Upper lobe of right lung (tissue), 1 donor: ENCODE results near the gene TEAD3. TPM values are rescaled to one million over a fixed set of nuclear protein-coding genes. Genes with fewer than 3 reads are reported as not detected.

Source experiments
- ATAC-seq: fragments of 200-7000 bp; cut with Tn5 transposase; one replicate; pipeline ENCODE4 v1.9.1; 2020; ENCODE audit warnings: mild to moderate bottlenecking, moderate library complexity
- DNase-seq: peaks from one replicate; pipeline ENCODE4 v3.0.0-alpha.2; 2020
- H3K27ac ChIP-seq: fragments of 200-600 bp; one replicate; pipeline ENCODE4 v1.8.0; 2022
- H3K27me3 ChIP-seq: fragments of 200-600 bp; one replicate; pipeline ENCODE4 v1.8.0; 2022; ENCODE audit warnings: mild to moderate bottlenecking
- H3K36me3 ChIP-seq: fragments of 200-600 bp; one replicate; pipeline ENCODE4 v1.8.0; 2022
- H3K4me1 ChIP-seq: fragments of 200-600 bp; one replicate; pipeline ENCODE4 v1.8.0; 2022
- H3K4me3 ChIP-seq: fragments of 200-600 bp; one replicate; pipeline ENCODE4 v1.8.0; 2022; ENCODE audit warnings: mild to moderate bottlenecking
- H3K9me3 ChIP-seq: fragments of 200-600 bp; one replicate; pipeline ENCODE4 v1.8.0; 2022
- intact Hi-C: fragments of 100-400 bp; cut with DNase I; formaldehyde crosslinking; loops from one replicate; pipeline ENCODE4 v1.11.0; 2022
- total RNA-seq: library from RNA; stranded (reverse); fragmentation: NEBNext Ultra II Directional; extraction: Animal tissue kit (Norgen Biotek cat#: 25700); gene quantifications from one replicate; pipeline ENCODE4 v1.2.1, GENCODE V29; 2021
- TF ChIP-seq, protein P1 (sequence below): fragments of 200-600 bp; IDR thresholded peaks from one replicate; pipeline ENCODE4 v1.8.0; 2022; ENCODE audit warnings: antibody characterized with exemption
- donor health status: DM: no; HTN: yes; CAD: no; lungs with severe emphysema.

Gene TEAD3
- total RNA-seq, 1 donor from 2014 or later, result 23.4 TPM

- Histone ChIP-seq H3K27me3 (no peaks in the 10 kb centered on the region), H3K27ac (no peak overlapping the region), H3K9me3 (no peaks in the 10 kb centered on the region), H3K36me3 (no peaks in the 10 kb centered on the region), H3K4me1 (peaks cover 33% of the 10 kb centered on the region), H3K4me3 (no peak overlapping the region)
- TF ChIP-seq, protein P1, sequence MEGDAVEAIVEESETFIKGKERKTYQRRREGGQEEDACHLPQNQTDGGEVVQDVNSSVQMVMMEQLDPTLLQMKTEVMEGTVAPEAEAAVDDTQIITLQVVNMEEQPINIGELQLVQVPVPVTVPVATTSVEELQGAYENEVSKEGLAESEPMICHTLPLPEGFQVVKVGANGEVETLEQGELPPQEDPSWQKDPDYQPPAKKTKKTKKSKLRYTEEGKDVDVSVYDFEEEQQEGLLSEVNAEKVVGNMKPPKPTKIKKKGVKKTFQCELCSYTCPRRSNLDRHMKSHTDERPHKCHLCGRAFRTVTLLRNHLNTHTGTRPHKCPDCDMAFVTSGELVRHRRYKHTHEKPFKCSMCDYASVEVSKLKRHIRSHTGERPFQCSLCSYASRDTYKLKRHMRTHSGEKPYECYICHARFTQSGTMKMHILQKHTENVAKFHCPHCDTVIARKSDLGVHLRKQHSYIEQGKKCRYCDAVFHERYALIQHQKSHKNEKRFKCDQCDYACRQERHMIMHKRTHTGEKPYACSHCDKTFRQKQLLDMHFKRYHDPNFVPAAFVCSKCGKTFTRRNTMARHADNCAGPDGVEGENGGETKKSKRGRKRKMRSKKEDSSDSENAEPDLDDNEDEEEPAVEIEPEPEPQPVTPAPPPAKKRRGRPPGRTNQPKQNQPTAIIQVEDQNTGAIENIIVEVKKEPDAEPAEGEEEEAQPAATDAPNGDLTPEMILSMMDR, result no peak
- ATAC-seq (no peak), DNase-seq (no peak)
- intact Hi-C loops, result no loop called here
These were observed 13.4 kb downstream of the TEAD3 start for GRCh38 chr6:35483490-35483889.

DNA sequence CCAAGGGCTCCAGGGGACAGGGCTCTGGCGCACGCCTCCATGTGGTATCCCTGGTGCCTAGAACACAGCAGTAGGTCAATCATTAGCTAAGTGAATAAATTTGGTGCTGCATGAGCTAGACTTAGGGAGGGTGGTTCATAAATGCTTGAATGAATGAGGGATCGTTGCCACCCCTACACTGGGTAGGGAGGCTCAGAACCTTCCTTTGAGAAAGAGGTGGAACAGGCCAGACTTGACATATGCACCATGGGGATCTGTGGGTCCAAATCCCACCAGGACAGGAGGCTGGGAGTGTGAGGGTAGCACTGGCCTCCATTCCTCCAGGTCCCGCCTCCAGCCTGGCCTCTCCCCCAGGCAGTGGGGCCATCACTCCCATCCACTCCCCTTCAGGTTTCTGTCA is 13.8 kb downstream of the TEAD3 start:
- DNase-seq (no peak), ATAC-seq (no peak)
- TF ChIP-seq, protein P1, result no peak
- H3K36me3 ChIP-seq, result no peaks in the 10 kb centered on the region
- H3K4me3 ChIP-seq, result no peak overlapping the region
- H3K9me3 ChIP-seq, result no peaks in the 10 kb centered on the region
- peaks cover 32% of the 10 kb centered on the region for H3K4me1 ChIP-seq
- intact Hi-C loops, result no loop called here
- H3K27me3 ChIP-seq, result no peaks in the 10 kb centered on the region
- H3K27ac ChIP-seq, result no peak overlapping the region

GRCh38 chr6:35481226-35481625 is 15.7 kb downstream of the TEAD3 start:
- no peak for ATAC-seq
- intact Hi-C loops, result no loop called here
- Histone ChIP-seq H3K4me1 (peaks cover 15% of the 10 kb centered on the region), H3K4me3 (no peak overlapping the region), H3K9me3 (no peaks in the 10 kb centered on the region), H3K36me3 (no peaks in the 10 kb centered on the region), H3K27ac (no peak overlapping the region), H3K27me3 (no peaks in the 10 kb centered on the region)
- TF ChIP-seq, protein P1, result no peak
- DNase-seq, result no peak

GRCh38 chr6:35480176-35480575 is 16.7 kb downstream of the TEAD3 start:
- H3K4me1 ChIP-seq, result peaks cover 6% of the 10 kb centered on the region
- DNase-seq (no peak), ATAC-seq (no peak)
- H3K27me3 ChIP-seq, result no peaks in the 10 kb centered on the region
- intact Hi-C loops, result no loop called here
- no peak overlapping the region for H3K4me3 ChIP-seq
- H3K9me3 ChIP-seq, result no peaks in the 10 kb centered on the region
- H3K27ac ChIP-seq, result no peak overlapping the region
- H3K36me3 ChIP-seq, result peaks cover 4% of the 10 kb centered on the region
- TF ChIP-seq, protein P1, result no peak

- no peak for ATAC-seq
- no peaks in the 10 kb centered on the region for H3K27me3 ChIP-seq
- no peaks in the 10 kb centered on the region for H3K9me3 ChIP-seq
- no peak overlapping the region for H3K27ac ChIP-seq
- peaks cover 13% of the 10 kb centered on the region for H3K36me3 ChIP-seq
- H3K4me3 ChIP-seq, result no peak overlapping the region
- no peak for DNase-seq
- intact Hi-C loops, result no loop called here
- H3K4me1 ChIP-seq, result no peaks in the 10 kb centered on the region
- TF ChIP-seq, protein P1, result no peak
These were observed 18.6 kb downstream of the TEAD3 start for GRCh38 chr6:35478259-35478658.

- TF ChIP-seq, protein P1, result no peak
- Histone ChIP-seq H3K36me3 (peaks cover 17% of the 10 kb centered on the region), H3K9me3 (no peaks in the 10 kb centered on the region), H3K27me3 (no peaks in the 10 kb centered on the region), H3K4me1 (no peaks in the 10 kb centered on the region), H3K27ac (no peak overlapping the region), H3K4me3 (no peak overlapping the region)
- no peak for ATAC-seq
- DNase-seq, result no peak
- intact Hi-C loops, result no loop called here
These were observed 19.2 kb downstream of the TEAD3 start for GRCh38 chr6:35477551-35478179.
